GM21737 (cell line): ENCODE measurements around the gene CD79B.
"Not testable (repeated sequence)": the region's sequence is repeated elsewhere in the genome, so short reads cannot be mapped to it uniquely, and the experiment has no call there.

Experiments
- ATAC-seq: cut with Tn5 transposase; IDR thresholded peaks from one replicate; pipeline ENCODE4 v1.9.1; 2021; ENCODE audit warnings: mild to moderate bottlenecking, moderate library complexity; ENCODE audit not compliant: unreplicated experiment

CD79B gene

GRCh38 chr17:63915753-63916152 lies 16.4 kb downstream of the CD79B start:
- ATAC-seq: not testable (repeated sequence)

GRCh38 chr17:63914471-63914870 lies 17.7 kb downstream of the CD79B start:
- ATAC-seq: no peak

- no peak for ATAC-seq
Observed at GRCh38 chr17:63911657-63912100, 20.5 kb downstream of the CD79B start.

- no peak for ATAC-seq
Observed at GRCh38 chr17:63911041-63911635, 21.0 kb downstream of the CD79B start, which contains the start of gene CSHL1. TSS of gene CSHL1 (minus strand) at chr17:63911258. CDS start at chr17:63911196, 62 bp downstream.

GRCh38 chr17:63910096-63910495 lies 22.0 kb downstream of the CD79B start:
- ATAC-seq: no peak

GRCh38 chr17:63909586-63909985 lies 22.5 kb downstream of the CD79B start:
- ATAC-seq: not testable (repeated sequence)

GRCh38 chr17:63907161-63907778 lies 24.9 kb downstream of the CD79B start:
- ATAC-seq: not testable (repeated sequence)

- ATAC-seq: not testable (repeated sequence)
Observed at GRCh38 chr17:63904796-63905195, 27.3 kb downstream of the CD79B start.

- not testable (repeated sequence) for ATAC-seq
Observed at GRCh38 chr17:63903787-63904201, 28.3 kb downstream of the CD79B start.

- ATAC-seq: not testable (repeated sequence)
Observed at GRCh38 chr17:63901971-63902370, 30.2 kb downstream of the CD79B start.

GRCh38 chr17:63898899-63899798 lies 33.0 kb downstream of the CD79B start:
- not testable (repeated sequence) for ATAC-seq

- ATAC-seq: not testable (repeated sequence)
Observed at GRCh38 chr17:63896524-63897354, 35.4 kb downstream of the CD79B start, which contains the start of gene CSH1. TSS of gene CSH1 (minus strand) at chr17:63896574. CDS start at chr17:63896511, 63 bp downstream.

GRCh38 chr17:63894821-63895220 lies 37.3 kb downstream of the CD79B start:
- ATAC-seq: not testable (repeated sequence)

- ATAC-seq: not testable (repeated sequence)
Observed at GRCh38 chr17:63894021-63894420, 38.1 kb downstream of the CD79B start.

- ATAC-seq: not testable (repeated sequence)
Observed at GRCh38 chr17:63892316-63893037, 39.7 kb downstream of the CD79B start.

GRCh38 chr17:63889026-63889848 lies 42.9 kb downstream of the CD79B start:
- not testable (repeated sequence) for ATAC-seq

- not testable (repeated sequence) for ATAC-seq
Observed at GRCh38 chr17:63885119-63885518, 47.0 kb downstream of the CD79B start.

- ATAC-seq: not testable (repeated sequence)
Observed at GRCh38 chr17:63882626-63883126, 49.5 kb downstream of the CD79B start.
